IMR-90 (cell line): ENCODE data around the gene KCNH2. TPM values are rescaled to one million over a fixed set of nuclear protein-coding genes. Genes with fewer than 3 reads are reported as not detected.

Experiments
- ATAC-seq: fragments of 200-7000 bp; cut with Tn5 transposase; 2 replicates; pipeline ENCODE4 v1.9.1; 2020; ENCODE audit warnings: low read depth, mild to moderate bottlenecking, moderate library complexity
- BruUV-seq: library from RNA; stranded (reverse); fragments of 400-500 nt; replicated peaks from 2 replicates; lab custom pipeline; 2021; lab: Mats Ljungman, UMichigan
- CTCF ChIA-PET: fragments of 300-600 bp; formaldehyde crosslinking; extraction: SDS; loops from one replicate; lab custom pipeline; 2021; ENCODE audit warnings: antibody characterized with exemption; lab: Yijun Ruan, JAX
- POLR2A ChIA-PET: fragments of 300-600 bp; sonication (Branson Sonifier 250); formaldehyde crosslinking; loops from one replicate; lab custom pipeline; 2022; ENCODE audit warnings: antibody characterized with exemption; ENCODE audit not compliant: unreplicated experiment; lab: Charles Lee
- DNase-seq: peaks from one replicate; pipeline ENCODE4 v3.0.0; 2013
- H2AFZ ChIP-seq: replicated peaks from 2 replicates; pipeline ENCODE3; 2013; ENCODE audit warnings: low read length, mild to moderate bottlenecking; ENCODE audit not compliant: poor library complexity
- H2AK5ac ChIP-seq: 2 replicates; pipeline ENCODE4 v1.6.1; 2013; ENCODE audit warnings: low read depth, low read length, inconsistent platforms
- H2AK9ac ChIP-seq: replicated peaks from 2 replicates; pipeline ENCODE3; 2013; ENCODE audit warnings: mild to moderate bottlenecking, low read depth, low read length, moderate library complexity; ENCODE audit not compliant: poor library complexity
- H2BK120ac ChIP-seq: 2 replicates; pipeline ENCODE4 v1.6.1; 2013; ENCODE audit warnings: low read depth, low read length, inconsistent platforms
- H2BK15ac ChIP-seq: 3 replicates; pipeline ENCODE4 v1.6.1; 2013; ENCODE audit warnings: low read depth, low read length, inconsistent platforms
- H2BK20ac ChIP-seq: 2 replicates; pipeline ENCODE4 v1.6.1; 2013; ENCODE audit warnings: low read depth, mild to moderate bottlenecking, inconsistent platforms, low read length, moderate library complexity
- H2BK5ac ChIP-seq: 2 replicates; pipeline ENCODE4 v1.6.1; 2013; ENCODE audit warnings: mild to moderate bottlenecking, low read depth, low read length, inconsistent platforms; ENCODE audit not compliant: poor library complexity, severe bottlenecking
- H3K14ac ChIP-seq: replicated peaks from 2 replicates; pipeline ENCODE4 v1.6.1; 2013; ENCODE audit warnings: low read depth, low read length, inconsistent platforms
- H3K18ac ChIP-seq: 2 replicates; pipeline ENCODE4 v1.6.1; 2013; ENCODE audit warnings: low read depth, low read length, control low read depth
- H3K23ac ChIP-seq: 2 replicates; pipeline ENCODE4 v1.6.1; 2013; ENCODE audit warnings: low read depth, low read length, inconsistent platforms
- H3K27ac ChIP-seq: 2 replicates; pipeline ENCODE4 v1.5.1; 2013; ENCODE audit warnings: mild to moderate bottlenecking, control low read depth, low read length; ENCODE audit not compliant: insufficient read depth
- H3K27me3 ChIP-seq: 2 replicates; pipeline ENCODE4 v1.6.1; 2013; ENCODE audit warnings: low read length; ENCODE audit not compliant: control insufficient read depth, insufficient read depth
- H3K36me3 ChIP-seq: 2 replicates; pipeline ENCODE4 v1.6.1; 2013; ENCODE audit warnings: low read length, mixed read lengths; ENCODE audit not compliant: control insufficient read depth, insufficient read depth
- H3K4ac ChIP-seq: 2 replicates; pipeline ENCODE4 v1.6.1; 2013; ENCODE audit warnings: low read depth, low read length, inconsistent platforms
- H3K4me1 ChIP-seq: 2 replicates; pipeline ENCODE4 v1.6.1; 2013; ENCODE audit warnings: low read length, mixed read lengths; ENCODE audit not compliant: control insufficient read depth, insufficient read depth
- H3K4me2 ChIP-seq: 2 replicates; pipeline ENCODE4 v1.6.1; 2013; ENCODE audit warnings: low read depth, mild to moderate bottlenecking, control low read depth, low read length, moderate library complexity
- H3K4me3 ChIP-seq: 2 replicates; pipeline ENCODE4 v1.5.1; 2013; ENCODE audit warnings: low read depth, mild to moderate bottlenecking, control low read depth, low read length, moderate library complexity; ENCODE audit not compliant: insufficient read depth
- H3K56ac ChIP-seq: 2 replicates; pipeline ENCODE4 v1.6.1; 2013; ENCODE audit warnings: low read length, inconsistent platforms; ENCODE audit not compliant: insufficient read depth; ENCODE audit errors: extremely low read depth
- H3K79me1 ChIP-seq, 2 experiments: 2 replicates each; pipeline ENCODE4 v1.6.1; 2013; ENCODE audit warnings: low read length in 2 of 2, inconsistent platforms in 1 of 2, low read depth in 1 of 2
- H3K9ac ChIP-seq: 2 replicates; pipeline ENCODE4 v1.6.1; 2013; ENCODE audit warnings: low read depth, low read length, control low read depth
- H3K9me1 ChIP-seq: 2 replicates; pipeline ENCODE4 v1.6.1; 2013; ENCODE audit warnings: low read length, inconsistent platforms; ENCODE audit not compliant: insufficient read depth
- H3K9me3 ChIP-seq: 2 replicates; pipeline ENCODE4 v1.6.1; 2013; ENCODE audit warnings: low read length; ENCODE audit not compliant: control insufficient read depth, insufficient read depth
- H4K20me1 ChIP-seq: 2 replicates; pipeline ENCODE4 v1.6.1; 2013; ENCODE audit warnings: low read length, inconsistent platforms; ENCODE audit not compliant: insufficient read depth
- H4K5ac ChIP-seq: 2 replicates; pipeline ENCODE4 v1.6.1; 2013; ENCODE audit warnings: mild to moderate bottlenecking, low read depth, low read length, control low read depth
- H4K8ac ChIP-seq, 2 experiments: 2 replicates each; pipeline ENCODE4 v1.6.1; 2013; ENCODE audit warnings: low read depth in 2 of 2, low read length in 2 of 2, control low read depth in 1 of 2, inconsistent platforms in 1 of 2
- H4K91ac ChIP-seq: 2 replicates; pipeline ENCODE4 v1.6.1; 2013; ENCODE audit warnings: low read depth, low read length, inconsistent platforms; ENCODE audit not compliant: insufficient read depth
- RCOR1 ChIP-seq: IDR thresholded peaks from 2 replicates; pipeline ENCODE4 v1.6.1; 2012; ENCODE audit warnings: mild to moderate bottlenecking, low read length, improper control_type of control experiment; ENCODE audit not compliant: insufficient replicate concordance
- WGBS, 2 experiments: methylation state at CpG; one replicate each; pipeline versions ENCODE4 v1.1.5 to v1.1.7; 2013; ENCODE audit warnings: missing lambda C conversion rate in 2 of 2; ENCODE audit not compliant: insufficient read length in 1 of 2; ENCODE audit errors: extremely low coverage in 2 of 2; 5-methylcytosine and 5-hydroxymethylcytosine counted together
- dilution Hi-C: fragments of 300-500 bp; cut with HindIII; formaldehyde crosslinking; loops from one replicate; pipeline ENCODE4 v1.14.3; 2018; ENCODE audit warnings: low sequenced_read_pairs; ENCODE audit not compliant: unreplicated experiment
- in situ Hi-C: fragments of 300-500 bp; cut with MboI; formaldehyde crosslinking; loops from 3 replicates; pipeline ENCODE4 v1.14.3; 2019; ENCODE audit warnings: low sequenced_read_pairs, inconsistent platforms, mixed read lengths
- intact Hi-C: fragments of 100-400 bp; cut with micrococcal nuclease; formaldehyde crosslinking; loops from 2 replicates; pipeline ENCODE4 v1.10.0; 2022
- polyA plus RNA-seq, 3 experiments: library from polyadenylated mRNA; depleted of rRNA; stranded (reverse); fragments of >200 nt; gene quantifications; 2 replicates each; pipeline ENCODE4 v1.2.3, GENCODE V29; 2012; ENCODE audit warnings: low replicate concordance in 1 of 3
- total RNA-seq: library from RNA; depleted of rRNA; stranded (reverse); fragments of >200 nt; gene quantifications from 2 replicates; pipeline ENCODE4 v1.2.3, GENCODE V29; 2012
- TF ChIP-seq, protein P1 (sequence below): conservative IDR thresholded peaks from 2 replicates; pipeline ENCODE4 v1.5.1; 2012; ENCODE audit warnings: mild to moderate bottlenecking, low read depth, low read length, improper control_type of control experiment

The KCNH2 gene
- total and polyA plus RNA-seq, 2 of the 4 experiments (the other 2 are of a cell fraction): 0.90 to 2.1 TPM

GRCh38 chr7:150971242-150972022, 6.7 kb downstream of the KCNH2 start:
- H3K9ac ChIP-seq: no peak overlapping the region
- peak overlapping the region; percentile 13 for H2AK9ac ChIP-seq
- no peaks in the 10 kb centered on the region for H3K9me1 ChIP-seq
- dilution Hi-C loops (no loop called here), intact Hi-C loops (no loop called here), in situ Hi-C loops (no loop called here)
- ChIA-PET CTCF (interaction anchor here (0.6 to 1.2 kb wide), 2 partner anchors 17 to 90 kb away, joined by 4 read pairs; no protein-coding TSS in a partner anchor), POLR2A (no interaction called here)
- no peak overlapping the region for H4K8ac ChIP-seq
- H3K4me3 ChIP-seq: no peak overlapping the region
- H4K20me1 ChIP-seq: no peaks in the 10 kb centered on the region; the same call in 1 of the 2 replicates
- H3K4me2 ChIP-seq: no peak overlapping the region; the same call in 1 of the 2 replicates
- H3K27ac ChIP-seq: no peak overlapping the region; the same call in 1 of the 2 replicates
- H2BK120ac ChIP-seq: no peak overlapping the region
- TF ChIP-seq, protein P1, sequence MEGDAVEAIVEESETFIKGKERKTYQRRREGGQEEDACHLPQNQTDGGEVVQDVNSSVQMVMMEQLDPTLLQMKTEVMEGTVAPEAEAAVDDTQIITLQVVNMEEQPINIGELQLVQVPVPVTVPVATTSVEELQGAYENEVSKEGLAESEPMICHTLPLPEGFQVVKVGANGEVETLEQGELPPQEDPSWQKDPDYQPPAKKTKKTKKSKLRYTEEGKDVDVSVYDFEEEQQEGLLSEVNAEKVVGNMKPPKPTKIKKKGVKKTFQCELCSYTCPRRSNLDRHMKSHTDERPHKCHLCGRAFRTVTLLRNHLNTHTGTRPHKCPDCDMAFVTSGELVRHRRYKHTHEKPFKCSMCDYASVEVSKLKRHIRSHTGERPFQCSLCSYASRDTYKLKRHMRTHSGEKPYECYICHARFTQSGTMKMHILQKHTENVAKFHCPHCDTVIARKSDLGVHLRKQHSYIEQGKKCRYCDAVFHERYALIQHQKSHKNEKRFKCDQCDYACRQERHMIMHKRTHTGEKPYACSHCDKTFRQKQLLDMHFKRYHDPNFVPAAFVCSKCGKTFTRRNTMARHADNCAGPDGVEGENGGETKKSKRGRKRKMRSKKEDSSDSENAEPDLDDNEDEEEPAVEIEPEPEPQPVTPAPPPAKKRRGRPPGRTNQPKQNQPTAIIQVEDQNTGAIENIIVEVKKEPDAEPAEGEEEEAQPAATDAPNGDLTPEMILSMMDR: no peak
- TF ChIP-seq RCOR1: no peak
- no peak overlapping the region; the same call in 1 of the 2 replicates for H3K18ac ChIP-seq
- H3K4ac ChIP-seq: no peak overlapping the region
- H2AK5ac ChIP-seq: no peak overlapping the region
- no peak overlapping the region for H3K56ac ChIP-seq
- no peak; the same call in 1 of the 2 replicates for ATAC-seq
- H3K4me1 ChIP-seq: peaks cover 20% of the 10 kb centered on the region; the same call in 1 of the 2 replicates
- no peak overlapping the region for H2BK5ac ChIP-seq
- WGBS, 2 experiments: 42% methylated on average over 4 of the region's 16 CpGs; no CpG with 5 or more reads in 1 of the 2 experiments
- peak overlapping the region; percentile 33 for H2AFZ ChIP-seq
- no peaks in the 10 kb centered on the region for H3K9me3 ChIP-seq
- H3K79me1 ChIP-seq: no peaks in the 10 kb centered on the region
- no peak overlapping the region for H3K14ac ChIP-seq
- H4K5ac ChIP-seq: no peak overlapping the region
- H2BK15ac ChIP-seq: no peak overlapping the region
- no TSS peak for BruUV-seq
- H2BK20ac ChIP-seq: no peak overlapping the region
- H4K91ac ChIP-seq: no peak overlapping the region
- no peak overlapping the region for H3K23ac ChIP-seq
- H3K27me3 ChIP-seq: peaks cover 35% of the 10 kb centered on the region
- DNase-seq: no peak
- H3K36me3 ChIP-seq: no peaks in the 10 kb centered on the region; the same call in 1 of the 2 replicates
